ENCODE measurements around the gene CCDC102B. TPM values are rescaled to one million over a fixed set of nuclear protein-coding genes. Genes with fewer than 3 reads are reported as not detected.

CCDC102B gene
- total and polyA plus RNA-seq, 9 donors = 1.8 to 7.0 (median 4.2) TPM

DNA sequence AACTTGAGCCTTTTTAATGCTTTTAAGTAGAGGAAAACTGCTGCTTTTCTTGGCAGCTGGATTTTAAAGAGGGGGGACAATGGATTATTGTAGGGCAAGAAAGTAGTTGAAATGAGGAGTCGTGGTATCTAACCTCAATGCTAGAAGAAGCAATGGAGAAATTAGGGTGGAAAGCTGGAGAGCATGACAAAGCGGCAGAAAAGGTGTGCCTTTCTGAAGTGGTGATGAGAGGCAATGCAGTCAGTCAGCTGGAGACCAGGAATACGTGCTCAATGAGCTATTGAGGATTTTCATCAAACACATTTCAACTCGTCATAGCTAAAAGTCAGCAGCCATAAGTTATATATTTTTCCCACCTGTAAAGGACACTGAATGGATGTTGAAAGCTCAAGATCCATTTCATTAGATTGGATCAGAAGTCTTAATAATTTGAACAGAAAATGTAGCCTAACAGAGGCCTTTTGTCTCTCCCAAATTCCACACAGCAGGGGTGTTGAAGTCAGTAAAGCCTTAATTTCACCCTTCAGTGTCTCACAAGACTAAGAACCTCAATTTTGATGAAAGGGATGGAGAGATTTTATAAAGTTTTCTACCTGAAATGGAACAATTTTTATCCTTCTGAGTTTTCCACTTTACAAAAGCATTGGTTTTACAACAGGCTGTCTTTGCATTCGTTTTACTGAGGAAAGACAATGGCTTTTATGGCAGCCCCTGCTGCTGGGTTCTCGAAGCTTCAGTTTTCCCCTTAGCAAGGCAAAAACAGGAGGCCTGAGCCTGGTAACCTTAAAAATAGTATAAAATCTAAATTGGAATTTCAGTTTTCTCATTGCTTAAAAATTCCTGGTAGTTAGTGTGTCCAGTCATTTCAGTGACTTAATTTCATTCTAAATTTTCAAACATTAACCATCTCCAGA is 131.1 kb downstream of the CCDC102B start:
- no peaks in the 10 kb centered on the region for H3K36me3 ChIP-seq
- no peaks in the 10 kb centered on the region for H3K9me3 ChIP-seq
- H3K27me3 ChIP-seq = no peaks in the 10 kb centered on the region
- no peaks in the 10 kb centered on the region for H3K4me1 ChIP-seq (ENCODE audit: insufficient read depth)
- TF ChIP-seq POLR2A (IDR thresholded peaks at IDR 0.05) (no peak), EP300 (IDR thresholded peaks at IDR 0.05) (no peak)
- TF ChIP-seq, protein P1, sequence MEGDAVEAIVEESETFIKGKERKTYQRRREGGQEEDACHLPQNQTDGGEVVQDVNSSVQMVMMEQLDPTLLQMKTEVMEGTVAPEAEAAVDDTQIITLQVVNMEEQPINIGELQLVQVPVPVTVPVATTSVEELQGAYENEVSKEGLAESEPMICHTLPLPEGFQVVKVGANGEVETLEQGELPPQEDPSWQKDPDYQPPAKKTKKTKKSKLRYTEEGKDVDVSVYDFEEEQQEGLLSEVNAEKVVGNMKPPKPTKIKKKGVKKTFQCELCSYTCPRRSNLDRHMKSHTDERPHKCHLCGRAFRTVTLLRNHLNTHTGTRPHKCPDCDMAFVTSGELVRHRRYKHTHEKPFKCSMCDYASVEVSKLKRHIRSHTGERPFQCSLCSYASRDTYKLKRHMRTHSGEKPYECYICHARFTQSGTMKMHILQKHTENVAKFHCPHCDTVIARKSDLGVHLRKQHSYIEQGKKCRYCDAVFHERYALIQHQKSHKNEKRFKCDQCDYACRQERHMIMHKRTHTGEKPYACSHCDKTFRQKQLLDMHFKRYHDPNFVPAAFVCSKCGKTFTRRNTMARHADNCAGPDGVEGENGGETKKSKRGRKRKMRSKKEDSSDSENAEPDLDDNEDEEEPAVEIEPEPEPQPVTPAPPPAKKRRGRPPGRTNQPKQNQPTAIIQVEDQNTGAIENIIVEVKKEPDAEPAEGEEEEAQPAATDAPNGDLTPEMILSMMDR (IDR thresholded peaks at IDR 0.05) = no peak
- H3K27ac ChIP-seq = no peak overlapping the region
- no peak overlapping the region for H3K4me3 ChIP-seq
- intact Hi-C loops (cut with DNase I) = no loop called here
- WGBS, 3 donors = 82 to 84% (median 83%) methylated on average over 6 of the region's 6 CpGs
- DNase-seq = no peak

DNA sequence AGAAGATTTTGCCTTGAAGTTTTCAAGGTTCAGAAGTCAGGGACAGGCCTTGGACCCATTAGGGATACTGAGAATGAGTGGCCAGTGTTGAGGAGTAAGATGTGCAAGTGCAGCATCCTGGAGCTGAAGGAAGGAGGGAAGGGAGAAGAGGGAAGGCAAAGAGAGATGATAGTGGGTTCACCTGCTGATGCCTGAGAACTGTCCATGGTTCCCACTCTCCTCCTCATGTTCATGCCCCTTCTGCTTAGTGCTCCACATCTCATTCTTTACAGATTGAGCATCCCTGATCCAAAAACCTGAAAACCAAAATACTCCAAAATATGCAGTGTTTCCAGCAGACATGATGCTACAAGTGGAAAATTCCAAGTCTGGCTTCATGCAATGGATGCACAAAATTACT is 137.8 kb downstream of the CCDC102B start:
- TF ChIP-seq, protein P1 (IDR thresholded peaks at IDR 0.05) = no peak
- TF ChIP-seq POLR2A (IDR thresholded peaks at IDR 0.05) (no peak), EP300 (IDR thresholded peaks at IDR 0.05) (no peak)
- no peak for DNase-seq
- Histone ChIP-seq H3K27me3 (no peaks in the 10 kb centered on the region), H3K4me1 (ENCODE audit: insufficient read depth) (no peaks in the 10 kb centered on the region), H3K27ac (no peak overlapping the region), H3K36me3 (no peaks in the 10 kb centered on the region), H3K9me3 (no peaks in the 10 kb centered on the region), H3K4me3 (no peak overlapping the region)
- intact Hi-C loops (cut with DNase I) = no loop called here

DNA sequence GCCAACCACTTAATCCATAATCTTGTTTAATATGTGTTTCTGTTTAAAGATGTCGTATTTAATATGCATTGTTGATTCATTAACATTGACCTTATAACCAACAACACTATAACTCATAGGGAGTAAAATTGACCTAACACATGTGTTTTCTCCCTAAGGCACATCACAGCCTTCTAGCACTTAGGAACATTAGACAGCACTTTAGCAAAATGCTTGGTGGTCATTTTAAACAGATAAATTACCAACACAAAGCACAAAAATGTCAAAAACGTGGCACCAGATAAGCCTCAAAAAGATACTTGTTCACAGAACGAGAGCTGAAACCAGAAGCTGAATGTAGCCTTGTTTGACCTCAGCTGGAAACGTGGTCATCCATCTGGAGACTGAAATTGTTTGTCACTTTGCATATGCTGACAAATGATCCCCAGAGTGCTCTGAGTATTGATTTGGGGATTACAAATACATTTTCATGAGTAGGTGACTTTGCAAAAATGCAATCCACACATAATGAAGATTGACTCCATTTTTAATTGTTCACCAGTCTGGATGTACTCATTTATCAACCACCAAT is 139.2 kb downstream of the CCDC102B start:
- no peak for TF ChIP-seq EP300 (IDR thresholded peaks at IDR 0.05)
- TF ChIP-seq, protein P1 (IDR thresholded peaks at IDR 0.05) = no peak
- no peak for TF ChIP-seq POLR2A (IDR thresholded peaks at IDR 0.05)
- H3K27me3 ChIP-seq = no peaks in the 10 kb centered on the region
- no peak overlapping the region for H3K4me3 ChIP-seq
- H3K4me1 ChIP-seq (ENCODE audit: insufficient read depth) = no peaks in the 10 kb centered on the region
- H3K9me3 ChIP-seq = no peaks in the 10 kb centered on the region
- H3K27ac ChIP-seq = no peak overlapping the region
- no peaks in the 10 kb centered on the region for H3K36me3 ChIP-seq
- WGBS, 3 donors = 35 to 50% (median 41%) methylated on average over 4 of the region's 4 CpGs
- intact Hi-C loops (cut with DNase I) = no loop called here
- DNase-seq = no peak

DNA sequence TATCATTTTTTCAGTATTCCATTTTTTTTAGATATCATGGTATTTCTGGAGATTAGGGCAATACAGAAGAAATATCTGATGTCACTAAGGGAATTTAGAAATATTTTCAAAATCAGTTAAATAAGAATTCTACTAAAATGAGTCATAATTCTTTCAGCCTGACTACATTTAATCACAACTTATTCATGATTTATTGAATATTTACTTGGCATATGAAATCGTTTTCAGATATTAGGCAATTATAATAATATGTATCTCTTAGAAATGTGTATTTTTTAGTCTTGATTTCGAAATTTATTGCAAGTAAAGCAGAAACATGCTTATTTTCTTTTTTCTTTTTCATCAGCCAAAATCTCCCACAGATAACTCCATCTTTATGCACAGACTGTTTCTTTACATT is 142.2 kb downstream of the CCDC102B start:
- WGBS, 3 donors = 45 to 48% (median 47%) methylated on average over 2 of the region's 2 CpGs
- intact Hi-C loops (cut with DNase I) = no loop called here
- H3K36me3 ChIP-seq = no peaks in the 10 kb centered on the region
- no peak for DNase-seq
- H3K27ac ChIP-seq = no peak overlapping the region
- H3K4me1 ChIP-seq (ENCODE audit: insufficient read depth) = no peaks in the 10 kb centered on the region
- H3K4me3 ChIP-seq = no peak overlapping the region
- H3K9me3 ChIP-seq = no peaks in the 10 kb centered on the region
- TF ChIP-seq EP300 (IDR thresholded peaks at IDR 0.05) (no peak), POLR2A (IDR thresholded peaks at IDR 0.05) (no peak)
- TF ChIP-seq, protein P1 (IDR thresholded peaks at IDR 0.05) = no peak
- no peaks in the 10 kb centered on the region for H3K27me3 ChIP-seq

All from ovary (tissue), 9 donors.